HG03575 (cell line): Measurements from ENCODE around the gene FNDC11.
"Not testable (repeated sequence)": the region's sequence is repeated elsewhere in the genome, so short reads cannot be mapped to it uniquely, and the experiment has no call there.

Experiments used
- ATAC-seq: cut with Tn5 transposase; IDR thresholded peaks from one replicate; pipeline ENCODE4 v1.9.1; 2021; ENCODE audit not compliant: unreplicated experiment, insufficient number of reproducible peaks, low FRiP score; ENCODE audit errors: extremely low read depth

FNDC11 gene

GRCh38 chr20:63562461-63563224, 8.7 kb downstream of the FNDC11 start:
- ATAC-seq = no peak

DNA sequence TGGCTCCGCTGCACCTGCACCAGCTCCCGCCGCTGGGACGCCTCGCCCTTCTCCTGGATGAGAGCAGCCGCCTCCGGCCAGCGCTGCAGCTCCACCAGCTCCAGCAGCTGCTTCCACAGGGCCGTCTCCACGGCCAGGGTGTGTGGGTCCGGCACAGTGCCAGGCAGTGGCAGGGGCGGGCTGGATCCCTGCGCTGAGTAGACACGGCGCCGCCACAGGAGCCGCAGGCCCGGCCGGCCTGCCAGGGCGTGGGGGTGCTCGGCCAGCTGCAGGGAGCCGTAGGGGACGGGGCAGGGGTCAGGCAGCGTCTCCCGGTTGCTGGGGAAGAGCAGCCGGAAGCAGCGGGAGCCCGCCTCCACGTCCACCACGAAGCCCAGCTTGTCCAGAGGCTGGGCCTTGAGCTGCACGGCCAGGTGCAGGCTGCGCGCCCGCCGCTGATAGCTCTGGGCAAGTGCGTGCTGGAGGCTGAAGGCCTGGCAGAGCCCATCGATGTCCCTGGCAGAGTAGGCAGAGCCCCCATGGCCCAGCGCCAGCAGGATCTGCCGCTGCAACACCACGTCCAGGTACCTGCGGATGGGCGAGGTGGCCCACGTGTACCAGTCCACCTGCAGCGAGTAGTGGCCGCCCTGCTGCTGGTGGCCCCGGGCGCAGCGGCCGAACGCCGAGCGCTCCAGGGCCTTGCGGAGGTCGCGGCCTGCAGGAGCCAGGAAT, 9.4 kb downstream of the FNDC11 start:
- no peak for ATAC-seq

- ATAC-seq = no peak
These were observed 10.3 kb downstream of the FNDC11 start for GRCh38 chr20:63564036-63564810.

- ATAC-seq = no peak
These were observed 11.2 kb downstream of the FNDC11 start for GRCh38 chr20:63565021-63565698.

- no peak for ATAC-seq
These were observed 11.9 kb downstream of the FNDC11 start for GRCh38 chr20:63565699-63566335.

GRCh38 chr20:63566395-63567135, 12.6 kb downstream of the FNDC11 start:
- ATAC-seq = no peak

- ATAC-seq = no peak
These were observed 13.1 kb downstream of the FNDC11 start for GRCh38 chr20:63567136-63567385.

GRCh38 chr20:63567386-63568169, 13.6 kb downstream of the FNDC11 start:
- no peak for ATAC-seq

- no peak for ATAC-seq
These were observed 14.4 kb downstream of the FNDC11 start for GRCh38 chr20:63568170-63568981.

GRCh38 chr20:63568986-63569949, 15.3 kb downstream of the FNDC11 start:
- ATAC-seq = no peak

- ATAC-seq = no peak
These were observed 16.5 kb downstream of the FNDC11 start for GRCh38 chr20:63570281-63571086.

DNA sequence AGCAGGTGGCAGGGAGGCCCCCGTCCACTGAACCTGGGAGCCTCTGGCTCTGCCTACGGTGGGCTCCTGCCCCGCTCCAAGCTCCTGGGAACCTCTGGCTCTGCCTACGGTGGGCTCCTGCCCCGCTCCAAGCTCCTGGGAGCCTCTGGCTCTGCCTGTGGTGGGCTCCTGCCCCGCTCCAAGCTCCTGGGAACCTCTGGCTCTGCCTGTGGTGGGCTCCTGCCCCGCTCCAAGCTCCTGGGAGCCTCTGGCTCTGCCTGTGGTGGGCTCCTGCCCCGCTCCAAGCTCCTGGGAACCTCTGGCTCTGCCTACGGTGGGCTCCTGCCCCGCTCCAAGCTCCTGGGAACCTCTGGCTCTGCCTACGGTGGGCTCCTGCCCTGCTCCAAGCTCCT, 17.1 kb downstream of the FNDC11 start:
- not testable (repeated sequence) for ATAC-seq

DNA sequence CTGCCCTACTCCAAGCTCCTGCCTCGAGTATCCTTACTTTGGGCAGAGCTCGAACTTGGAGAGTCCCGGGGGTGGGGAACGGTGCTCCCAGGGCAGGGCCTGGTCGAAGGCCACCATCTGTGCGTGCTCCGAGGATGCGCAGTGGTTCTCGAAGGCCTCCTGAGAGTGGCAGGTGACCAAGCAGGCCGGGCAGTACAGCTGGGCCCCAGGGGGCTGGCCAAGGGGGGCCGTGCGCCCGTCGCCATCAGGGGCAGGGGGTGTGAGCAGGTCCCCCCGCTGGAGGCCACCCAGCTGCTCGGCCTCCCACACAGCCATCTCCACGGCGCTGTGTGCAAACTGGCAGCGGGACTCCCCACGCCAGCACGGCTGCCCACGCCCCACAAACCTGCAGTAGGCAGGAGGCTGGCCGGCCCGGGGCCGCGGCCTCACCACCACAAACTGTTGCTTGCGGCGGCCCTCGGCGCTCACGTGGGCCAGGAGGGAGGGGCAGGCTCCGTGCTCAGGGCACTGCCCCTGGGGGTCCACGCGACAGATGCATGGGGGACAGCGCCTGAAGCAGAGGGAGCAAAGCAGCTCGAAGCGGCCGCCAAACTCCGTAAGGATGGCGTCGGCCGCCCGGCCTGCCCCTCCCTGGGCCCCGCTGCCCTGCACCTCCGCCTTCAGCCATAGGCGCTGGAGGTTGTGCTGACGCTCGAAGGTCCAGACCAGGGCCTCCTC, 18.3 kb downstream of the FNDC11 start:
- no peak for ATAC-seq

- no peak for ATAC-seq
These were observed 19.1 kb downstream of the FNDC11 start for GRCh38 chr20:63572788-63573646.
